Keratinocyte (primary cell): ENCODE measurements around the gene TENM4.

Source experiments
- EZH2 ChIP-seq: IDR thresholded peaks from one replicate; pipeline ENCODE4 v1.6.1; 2012; ENCODE audit warnings: inconsistent platforms, mild to moderate bottlenecking, low read length, moderate library complexity
- TF ChIP-seq, protein P1 (sequence below), 3 experiments: IDR thresholded peaks in 1 of 3; conservative IDR thresholded peaks in 1 of 3; optimal IDR thresholded peaks in 1 of 3; 2 replicates in 2 of 3; 3 replicates in 1 of 3; pipeline versions ENCODE3 to v1.5.1; 2011; ENCODE audit warnings: low read length in 3 of 3, mild to moderate bottlenecking in 3 of 3, moderate library complexity in 2 of 3, control low read depth in 1 of 3, inconsistent platforms in 1 of 3; ENCODE audit not compliant: insufficient read depth in 2 of 3; ENCODE audit errors: extremely low read depth in 1 of 3

DNA sequence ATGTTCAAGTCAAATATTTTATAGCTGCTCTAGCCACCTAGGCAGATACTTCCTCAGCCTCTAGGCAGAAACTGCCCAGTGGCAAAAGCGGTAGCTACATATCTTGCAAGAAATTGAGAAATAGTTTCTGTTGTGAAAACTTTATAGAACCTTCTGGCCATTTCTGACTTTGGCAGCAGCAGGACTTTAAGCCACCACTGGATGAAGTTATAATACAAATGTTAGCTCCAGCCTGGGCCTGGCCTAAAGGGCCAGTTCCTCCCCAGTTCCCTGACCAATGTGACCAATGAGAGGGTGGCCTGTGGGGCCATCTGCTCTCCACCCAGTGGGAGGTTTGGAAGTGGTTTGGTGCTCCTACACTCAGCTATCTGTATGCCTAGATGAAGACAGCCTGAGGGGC is 612.2 kb downstream of the TENM4 start:
- TF ChIP-seq, protein P1, sequence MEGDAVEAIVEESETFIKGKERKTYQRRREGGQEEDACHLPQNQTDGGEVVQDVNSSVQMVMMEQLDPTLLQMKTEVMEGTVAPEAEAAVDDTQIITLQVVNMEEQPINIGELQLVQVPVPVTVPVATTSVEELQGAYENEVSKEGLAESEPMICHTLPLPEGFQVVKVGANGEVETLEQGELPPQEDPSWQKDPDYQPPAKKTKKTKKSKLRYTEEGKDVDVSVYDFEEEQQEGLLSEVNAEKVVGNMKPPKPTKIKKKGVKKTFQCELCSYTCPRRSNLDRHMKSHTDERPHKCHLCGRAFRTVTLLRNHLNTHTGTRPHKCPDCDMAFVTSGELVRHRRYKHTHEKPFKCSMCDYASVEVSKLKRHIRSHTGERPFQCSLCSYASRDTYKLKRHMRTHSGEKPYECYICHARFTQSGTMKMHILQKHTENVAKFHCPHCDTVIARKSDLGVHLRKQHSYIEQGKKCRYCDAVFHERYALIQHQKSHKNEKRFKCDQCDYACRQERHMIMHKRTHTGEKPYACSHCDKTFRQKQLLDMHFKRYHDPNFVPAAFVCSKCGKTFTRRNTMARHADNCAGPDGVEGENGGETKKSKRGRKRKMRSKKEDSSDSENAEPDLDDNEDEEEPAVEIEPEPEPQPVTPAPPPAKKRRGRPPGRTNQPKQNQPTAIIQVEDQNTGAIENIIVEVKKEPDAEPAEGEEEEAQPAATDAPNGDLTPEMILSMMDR (optimal IDR thresholded peaks at IDR 0.05 in 1 of 3, IDR thresholded peaks at IDR 0.05 in 1 of 3, conservative IDR thresholded peaks at IDR 0.05 in 1 of 3; ENCODE audit: extremely low read depth in 1 of 3, insufficient read depth in 2 of 3, low read length in 3 of 3), result no peak
- no peak for TF ChIP-seq EZH2
